HL-60 (cell line): ENCODE measurements around the gene TMEM235.
A peak's percentile ranks its signal among the peaks of the same experiment; 100 is the strongest.

Source experiments
- GABPA ChIP-seq: IDR thresholded peaks from 2 replicates; pipeline ENCODE4 v1.6.1; 2012; ENCODE audit warnings: low read depth
- POLR2AphosphoS5 ChIP-seq: IDR thresholded peaks from 2 replicates; pipeline ENCODE4 v1.6.1; 2012; ENCODE audit warnings: low read depth
- TF ChIP-seq, protein P1 (sequence below): IDR thresholded peaks from one replicate; pipeline ENCODE4 v1.5.1; 2011; ENCODE audit warnings: low read length, control low read depth, inconsistent platforms; ENCODE audit not compliant: insufficient read depth

DNA sequence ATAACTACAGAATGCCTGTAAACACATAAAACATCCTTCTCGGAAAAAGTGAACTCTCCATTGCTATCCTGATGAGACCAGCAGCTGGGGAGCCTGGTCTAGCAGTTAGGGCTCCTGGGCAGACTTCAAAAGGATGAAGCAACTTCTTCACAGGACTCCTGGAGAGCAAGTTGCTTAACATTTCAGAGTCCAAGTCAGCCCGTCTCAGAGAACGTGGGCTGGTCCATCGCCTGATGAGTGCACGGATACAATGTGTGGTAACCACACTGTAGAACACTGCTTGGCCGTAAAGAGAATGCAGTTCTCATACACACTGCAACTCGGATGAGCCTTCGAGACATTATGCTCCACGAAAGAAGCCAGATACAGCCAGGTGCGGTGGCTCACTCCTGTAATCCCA lies 52.7 kb downstream of the TMEM235 start:
- TF ChIP-seq, protein P1, sequence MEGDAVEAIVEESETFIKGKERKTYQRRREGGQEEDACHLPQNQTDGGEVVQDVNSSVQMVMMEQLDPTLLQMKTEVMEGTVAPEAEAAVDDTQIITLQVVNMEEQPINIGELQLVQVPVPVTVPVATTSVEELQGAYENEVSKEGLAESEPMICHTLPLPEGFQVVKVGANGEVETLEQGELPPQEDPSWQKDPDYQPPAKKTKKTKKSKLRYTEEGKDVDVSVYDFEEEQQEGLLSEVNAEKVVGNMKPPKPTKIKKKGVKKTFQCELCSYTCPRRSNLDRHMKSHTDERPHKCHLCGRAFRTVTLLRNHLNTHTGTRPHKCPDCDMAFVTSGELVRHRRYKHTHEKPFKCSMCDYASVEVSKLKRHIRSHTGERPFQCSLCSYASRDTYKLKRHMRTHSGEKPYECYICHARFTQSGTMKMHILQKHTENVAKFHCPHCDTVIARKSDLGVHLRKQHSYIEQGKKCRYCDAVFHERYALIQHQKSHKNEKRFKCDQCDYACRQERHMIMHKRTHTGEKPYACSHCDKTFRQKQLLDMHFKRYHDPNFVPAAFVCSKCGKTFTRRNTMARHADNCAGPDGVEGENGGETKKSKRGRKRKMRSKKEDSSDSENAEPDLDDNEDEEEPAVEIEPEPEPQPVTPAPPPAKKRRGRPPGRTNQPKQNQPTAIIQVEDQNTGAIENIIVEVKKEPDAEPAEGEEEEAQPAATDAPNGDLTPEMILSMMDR = no peak
- TF ChIP-seq GABPA = no peak
- TF ChIP-seq POLR2AphosphoS5 = peak; percentile 62; the same call in 1 of the 2 replicates
